ENCODE data around the gene OTUD5. TPM values are rescaled to one million over a fixed set of nuclear protein-coding genes. Genes with fewer than 3 reads are reported as not detected.

The OTUD5 gene
- total RNA-seq, 1 experiment from 2014 or later = 36.2 TPM

DNA sequence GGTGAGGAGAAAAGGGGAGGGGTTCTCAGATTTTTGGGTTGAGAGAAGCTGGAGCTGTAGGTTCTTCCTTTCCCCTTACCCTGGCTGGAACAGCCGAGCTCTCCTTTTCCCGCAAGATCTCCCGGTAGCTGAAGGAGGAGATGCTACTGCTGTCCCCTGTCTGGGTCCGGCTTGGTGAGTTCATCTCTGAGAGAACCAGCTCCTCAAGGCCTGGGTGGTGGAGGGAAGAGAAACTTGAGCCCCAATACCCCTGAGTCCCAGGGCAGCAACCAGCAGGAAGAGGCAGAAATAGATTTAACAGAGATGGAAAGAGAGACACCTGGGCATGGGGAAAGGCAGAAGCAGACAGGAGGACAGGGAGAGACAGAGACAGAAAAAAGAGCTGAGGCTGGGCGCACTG lies 20.8 kb upstream of the OTUD5 start:
- no peak overlapping the region for H3K9ac ChIP-seq (ENCODE audit: low read length)
- H3K9me2 ChIP-seq (replicated peaks; ENCODE audit: insufficient read depth, low read length) = no peaks in the 10 kb centered on the region
- no peaks in the 10 kb centered on the region for H4K20me1 ChIP-seq (ENCODE audit: insufficient read depth, low read depth, low read length)
- no peak overlapping the region for H2AFZ ChIP-seq (ENCODE audit: low read length)
- no peak overlapping the region for H3K27ac ChIP-seq (ENCODE audit: low read length)
- no peak overlapping the region for H3K4me2 ChIP-seq (ENCODE audit: low read depth, low read length, poor library complexity, severe bottlenecking)
- no peak for DNase-seq
- H3K27me3 ChIP-seq (ENCODE audit: low read length) = no peaks in the 10 kb centered on the region
- no peaks in the 10 kb centered on the region for H3K79me2 ChIP-seq (ENCODE audit: low read length)
- H3K4me3 ChIP-seq (ENCODE audit: low read length) = no peak overlapping the region
- no peaks in the 10 kb centered on the region for H3K9me3 ChIP-seq (ENCODE audit: low read length)
- no peaks in the 10 kb centered on the region for H3K36me3 ChIP-seq (ENCODE audit: insufficient read depth, low read length)
- no peaks in the 10 kb centered on the region for H3K4me1 ChIP-seq (ENCODE audit: low read length)

DNA sequence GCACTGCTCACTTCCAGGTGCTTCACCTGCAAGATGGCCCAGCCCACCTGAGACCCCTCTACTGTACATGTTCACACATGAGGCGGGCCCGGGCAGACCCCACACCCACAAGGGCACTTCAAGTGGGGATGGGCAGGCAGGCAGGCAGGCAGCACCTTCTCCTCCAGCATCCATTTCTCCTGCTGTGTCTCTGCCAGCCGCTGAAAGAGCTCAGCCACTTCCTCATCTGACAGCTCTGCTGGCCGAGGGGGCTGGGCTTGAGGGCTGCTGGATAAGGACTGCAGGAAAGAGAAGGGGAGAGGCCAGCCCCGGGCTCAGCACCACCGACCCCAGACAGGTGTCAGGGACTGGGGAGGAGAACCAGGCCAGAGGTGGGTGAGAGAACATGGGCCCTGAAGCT lies 18.7 kb upstream of the OTUD5 start:
- H3K4me1 ChIP-seq (ENCODE audit: low read length) = no peaks in the 10 kb centered on the region
- no peak overlapping the region for H3K4me2 ChIP-seq (ENCODE audit: low read depth, low read length, poor library complexity, severe bottlenecking)
- H3K9me2 ChIP-seq (replicated peaks; ENCODE audit: insufficient read depth, low read length) = no peaks in the 10 kb centered on the region
- H3K9ac ChIP-seq (ENCODE audit: low read length) = no peak overlapping the region
- H3K36me3 ChIP-seq (ENCODE audit: insufficient read depth, low read length) = no peaks in the 10 kb centered on the region
- no peak for DNase-seq
- no peaks in the 10 kb centered on the region for H3K9me3 ChIP-seq (ENCODE audit: low read length)
- H4K20me1 ChIP-seq (ENCODE audit: insufficient read depth, low read depth, low read length) = no peaks in the 10 kb centered on the region
- no peak overlapping the region for H2AFZ ChIP-seq (ENCODE audit: low read length)
- no peak overlapping the region for H3K27ac ChIP-seq (ENCODE audit: low read length)
- H3K79me2 ChIP-seq (ENCODE audit: low read length) = no peaks in the 10 kb centered on the region
- H3K4me3 ChIP-seq (ENCODE audit: low read length) = no peak overlapping the region
- H3K27me3 ChIP-seq (ENCODE audit: low read length) = no peaks in the 10 kb centered on the region

- H3K9ac ChIP-seq (ENCODE audit: low read length) = no peak overlapping the region
- no peaks in the 10 kb centered on the region for H3K27me3 ChIP-seq (ENCODE audit: low read length)
- no peaks in the 10 kb centered on the region for H4K20me1 ChIP-seq (ENCODE audit: insufficient read depth, low read depth, low read length)
- H2AFZ ChIP-seq (ENCODE audit: low read length) = no peak overlapping the region
- DNase-seq = no peak
- H3K4me1 ChIP-seq (ENCODE audit: low read length) = no peaks in the 10 kb centered on the region
- H3K4me3 ChIP-seq (ENCODE audit: low read length) = no peak overlapping the region
- H3K9me2 ChIP-seq (replicated peaks; ENCODE audit: insufficient read depth, low read length) = no peaks in the 10 kb centered on the region
- H3K27ac ChIP-seq (ENCODE audit: low read length) = no peak overlapping the region
- H3K36me3 ChIP-seq (ENCODE audit: insufficient read depth, low read length) = no peaks in the 10 kb centered on the region
- no peak overlapping the region for H3K4me2 ChIP-seq (ENCODE audit: low read depth, low read length, poor library complexity, severe bottlenecking)
- no peaks in the 10 kb centered on the region for H3K9me3 ChIP-seq (ENCODE audit: low read length)
- H3K79me2 ChIP-seq (ENCODE audit: low read length) = no peaks in the 10 kb centered on the region
These were observed 18.1 kb upstream of the OTUD5 start for GRCh38 chrX:48975541-48975940.

- Histone ChIP-seq H3K36me3 (ENCODE audit: insufficient read depth, low read length) (no peaks in the 10 kb centered on the region), H3K79me2 (ENCODE audit: low read length) (no peaks in the 10 kb centered on the region), H3K27ac (ENCODE audit: low read length) (no peak overlapping the region), H3K9me3 (ENCODE audit: low read length) (no peaks in the 10 kb centered on the region), H2AFZ (ENCODE audit: low read length) (no peak overlapping the region), H3K9ac (ENCODE audit: low read length) (no peak overlapping the region), H4K20me1 (ENCODE audit: insufficient read depth, low read depth, low read length) (no peaks in the 10 kb centered on the region), H3K4me3 (ENCODE audit: low read length) (no peak overlapping the region), H3K4me1 (ENCODE audit: low read length) (no peaks in the 10 kb centered on the region), H3K9me2 (replicated peaks; ENCODE audit: insufficient read depth, low read length) (no peaks in the 10 kb centered on the region), H3K27me3 (ENCODE audit: low read length) (no peaks in the 10 kb centered on the region), H3K4me2 (ENCODE audit: low read depth, low read length, poor library complexity, severe bottlenecking) (no peak overlapping the region)
- DNase-seq = no peak
These were observed 17.6 kb upstream of the OTUD5 start for GRCh38 chrX:48975041-48975440.

GRCh38 chrX:48974574-48974973 lies 17.2 kb upstream of the OTUD5 start:
- no peaks in the 10 kb centered on the region for H3K27me3 ChIP-seq (ENCODE audit: low read length)
- no peak overlapping the region for H3K4me3 ChIP-seq (ENCODE audit: low read length)

GRCh38 chrX:48974033-48974432 lies 16.6 kb upstream of the OTUD5 start:
- H3K79me2 ChIP-seq (ENCODE audit: low read length) = no peaks in the 10 kb centered on the region
- H2AFZ ChIP-seq (ENCODE audit: low read length) = no peak overlapping the region
- no peak overlapping the region for H3K27ac ChIP-seq (ENCODE audit: low read length)

More at GRCh38 chrX:48974574-48974973, 17.2 kb upstream of the OTUD5 start:
- H2AFZ ChIP-seq (ENCODE audit: low read length) = no peak overlapping the region
- no peak overlapping the region for H3K9ac ChIP-seq (ENCODE audit: low read length)
- no peaks in the 10 kb centered on the region for H3K79me2 ChIP-seq (ENCODE audit: low read length)
- H3K9me3 ChIP-seq (ENCODE audit: low read length) = no peaks in the 10 kb centered on the region
- H3K36me3 ChIP-seq (ENCODE audit: insufficient read depth, low read length) = no peaks in the 10 kb centered on the region
- H3K9me2 ChIP-seq (replicated peaks; ENCODE audit: insufficient read depth, low read length) = no peaks in the 10 kb centered on the region
- H4K20me1 ChIP-seq (ENCODE audit: insufficient read depth, low read depth, low read length) = no peaks in the 10 kb centered on the region
- no peaks in the 10 kb centered on the region for H3K4me1 ChIP-seq (ENCODE audit: low read length)
- no peak for DNase-seq
- no peak overlapping the region for H3K27ac ChIP-seq (ENCODE audit: low read length)
- H3K4me2 ChIP-seq (ENCODE audit: low read depth, low read length, poor library complexity, severe bottlenecking) = no peak overlapping the region

DNA sequence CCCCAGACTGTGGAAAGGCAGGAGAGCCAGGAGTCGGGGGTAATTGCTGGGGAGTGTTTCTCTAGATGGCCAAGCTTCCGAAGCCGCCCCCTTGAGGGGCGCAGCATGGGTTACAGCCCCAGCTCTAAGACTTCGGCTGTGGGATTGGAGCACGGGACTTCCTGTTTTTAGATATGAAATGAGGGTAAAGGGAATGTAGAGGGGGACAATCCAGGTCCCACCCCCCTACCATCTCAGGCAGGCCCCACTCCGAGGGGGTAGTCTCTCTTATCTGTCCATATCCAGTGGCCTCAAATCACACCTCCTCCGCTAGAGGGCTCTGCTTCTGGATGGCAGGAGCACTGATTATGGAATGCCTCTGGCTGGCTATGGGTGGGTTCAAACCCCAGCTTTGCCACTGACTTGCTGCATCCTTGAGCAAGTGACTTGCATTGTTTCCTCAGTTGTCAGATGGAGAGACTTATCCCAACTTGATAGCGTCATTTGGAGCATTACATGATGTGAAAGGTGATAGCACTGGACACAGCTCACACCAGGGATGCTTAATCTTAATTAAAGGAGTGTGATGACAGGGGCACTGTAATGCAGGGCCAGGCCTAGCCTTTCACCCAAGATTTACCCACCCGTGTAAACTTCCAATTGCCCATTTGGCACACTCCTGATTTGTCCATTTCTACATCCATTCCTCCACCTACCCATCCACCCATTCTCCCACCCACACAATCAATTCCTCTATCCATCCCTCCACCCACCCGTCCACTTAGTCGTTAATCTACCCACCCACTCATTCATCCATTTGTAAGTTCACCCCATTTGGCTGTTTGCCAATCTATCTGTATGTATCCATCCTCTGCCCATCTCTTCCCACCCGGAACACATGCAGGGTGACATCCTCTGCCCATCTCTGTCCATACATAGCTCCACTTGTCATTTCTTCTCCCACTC lies 15.1 kb upstream of the OTUD5 start:
- no peaks in the 10 kb centered on the region for H3K9me2 ChIP-seq (replicated peaks; ENCODE audit: insufficient read depth, low read length)
- H3K79me2 ChIP-seq (ENCODE audit: low read length) = no peaks in the 10 kb centered on the region
- no peaks in the 10 kb centered on the region for H4K20me1 ChIP-seq (ENCODE audit: insufficient read depth, low read depth, low read length)
- H3K9me3 ChIP-seq (ENCODE audit: low read length) = no peaks in the 10 kb centered on the region
- no peaks in the 10 kb centered on the region for H3K27me3 ChIP-seq (ENCODE audit: low read length)
- peak; percentile 68 for DNase-seq
- no peak overlapping the region for H2AFZ ChIP-seq (ENCODE audit: low read length)
- H3K27ac ChIP-seq (ENCODE audit: low read length) = no peak overlapping the region
- no peaks in the 10 kb centered on the region for H3K4me1 ChIP-seq (ENCODE audit: low read length)
- H3K36me3 ChIP-seq (ENCODE audit: insufficient read depth, low read length) = no peaks in the 10 kb centered on the region
- H3K4me2 ChIP-seq (ENCODE audit: low read depth, low read length, poor library complexity, severe bottlenecking) = no peak overlapping the region
- H3K9ac ChIP-seq (ENCODE audit: low read length) = no peak overlapping the region
- no peak overlapping the region for H3K4me3 ChIP-seq (ENCODE audit: low read length)

More at GRCh38 chrX:48974033-48974432, 16.6 kb upstream of the OTUD5 start:
- Histone ChIP-seq H3K36me3 (ENCODE audit: insufficient read depth, low read length) (no peaks in the 10 kb centered on the region), H3K4me2 (ENCODE audit: low read depth, low read length, poor library complexity, severe bottlenecking) (no peak overlapping the region), H3K9me2 (replicated peaks; ENCODE audit: insufficient read depth, low read length) (no peaks in the 10 kb centered on the region), H3K9ac (ENCODE audit: low read length) (no peak overlapping the region), H4K20me1 (ENCODE audit: insufficient read depth, low read depth, low read length) (no peaks in the 10 kb centered on the region), H3K9me3 (ENCODE audit: low read length) (no peaks in the 10 kb centered on the region), H3K4me1 (ENCODE audit: low read length) (no peaks in the 10 kb centered on the region), H3K27me3 (ENCODE audit: low read length) (no peaks in the 10 kb centered on the region), H3K4me3 (ENCODE audit: low read length) (no peak overlapping the region)
- DNase-seq = no peak

DNA sequence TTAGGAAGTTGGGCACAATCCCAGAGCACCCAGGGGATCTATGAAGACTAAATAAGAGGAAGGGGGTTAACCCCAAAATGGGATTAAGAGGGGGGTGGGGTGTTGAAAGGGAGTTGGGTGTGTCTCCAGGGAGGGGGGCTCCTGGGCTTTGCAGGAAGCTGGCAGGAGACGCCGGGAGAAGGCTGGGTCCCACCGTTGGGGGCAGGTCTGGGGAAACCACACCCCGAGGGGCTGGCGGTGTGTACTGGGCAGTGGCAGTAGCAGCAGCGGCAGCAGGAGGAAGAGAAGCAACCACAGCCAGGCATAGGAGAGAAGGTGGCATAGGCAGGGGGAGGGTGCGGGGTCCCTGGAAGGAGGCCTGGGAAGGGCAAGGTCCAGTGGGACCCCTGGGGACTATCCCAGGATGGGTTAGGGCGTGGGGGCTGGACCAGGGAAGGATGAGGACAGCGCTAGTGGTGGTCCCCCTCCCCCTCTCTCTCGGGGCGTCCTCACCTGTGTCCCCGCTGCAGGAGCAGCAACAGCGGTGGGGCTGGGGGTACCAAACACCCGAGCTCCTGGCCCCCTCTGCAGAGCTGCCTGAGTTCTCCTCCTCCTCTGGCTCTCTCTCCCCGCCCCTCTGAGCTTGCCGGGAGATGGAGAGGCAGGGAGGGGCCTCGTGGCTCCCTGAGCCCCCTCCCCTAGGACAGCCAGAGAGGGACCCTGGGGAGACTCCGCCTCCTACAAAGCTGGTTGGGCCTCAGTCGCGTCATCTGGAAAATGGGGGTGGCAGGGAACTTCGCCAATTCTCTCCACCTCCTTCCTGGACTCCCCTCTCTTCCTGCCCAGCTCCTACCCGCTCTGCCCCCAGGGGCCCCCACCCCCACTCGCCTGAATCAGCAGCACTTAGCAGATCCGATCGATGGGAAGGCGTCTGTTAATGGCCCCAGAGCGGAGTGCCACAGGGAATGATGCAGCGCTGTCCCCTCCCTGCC lies 14.1 kb upstream of the OTUD5 start, which contains the start of gene KCND1:
Gene KCND1, minus strand, starts transcription at position 596 of the 971 bp plus-strand sequence. CDS start 1,573 bp downstream, outside the sequence.
- no peak for DNase-seq
- H3K9me2 ChIP-seq (replicated peaks; ENCODE audit: insufficient read depth, low read length) = no peaks in the 10 kb centered on the region
- H3K9me3 ChIP-seq (ENCODE audit: low read length) = no peaks in the 10 kb centered on the region
- no peaks in the 10 kb centered on the region for H3K4me1 ChIP-seq (ENCODE audit: low read length)
- H4K20me1 ChIP-seq (ENCODE audit: insufficient read depth, low read depth, low read length) = no peaks in the 10 kb centered on the region
- H3K9ac ChIP-seq (ENCODE audit: low read length) = no peak within 1 kb of the TSS
- no peak within 1 kb of the TSS for H2AFZ ChIP-seq (ENCODE audit: low read length)
- no peak within 1 kb of the TSS for H3K4me2 ChIP-seq (ENCODE audit: low read depth, low read length, poor library complexity, severe bottlenecking)
- H3K4me3 ChIP-seq (ENCODE audit: low read length) = no peak within 1 kb of the TSS
- no peaks in the 10 kb centered on the region for H3K79me2 ChIP-seq (ENCODE audit: low read length)
- no peaks in the 10 kb centered on the region for H3K36me3 ChIP-seq (ENCODE audit: insufficient read depth, low read length)
- no peaks in the 10 kb centered on the region for H3K27me3 ChIP-seq (ENCODE audit: low read length)
- H3K27ac ChIP-seq (ENCODE audit: low read length) = no peak within 1 kb of the TSS

Measured in Karpas-422 (cell line).